ENCODE data around the gene SLC12A5.

GRCh38 chr20:46028110-46028509 is 905 bp upstream of the SLC12A5 start:
- TF ChIP-seq, protein P1, sequence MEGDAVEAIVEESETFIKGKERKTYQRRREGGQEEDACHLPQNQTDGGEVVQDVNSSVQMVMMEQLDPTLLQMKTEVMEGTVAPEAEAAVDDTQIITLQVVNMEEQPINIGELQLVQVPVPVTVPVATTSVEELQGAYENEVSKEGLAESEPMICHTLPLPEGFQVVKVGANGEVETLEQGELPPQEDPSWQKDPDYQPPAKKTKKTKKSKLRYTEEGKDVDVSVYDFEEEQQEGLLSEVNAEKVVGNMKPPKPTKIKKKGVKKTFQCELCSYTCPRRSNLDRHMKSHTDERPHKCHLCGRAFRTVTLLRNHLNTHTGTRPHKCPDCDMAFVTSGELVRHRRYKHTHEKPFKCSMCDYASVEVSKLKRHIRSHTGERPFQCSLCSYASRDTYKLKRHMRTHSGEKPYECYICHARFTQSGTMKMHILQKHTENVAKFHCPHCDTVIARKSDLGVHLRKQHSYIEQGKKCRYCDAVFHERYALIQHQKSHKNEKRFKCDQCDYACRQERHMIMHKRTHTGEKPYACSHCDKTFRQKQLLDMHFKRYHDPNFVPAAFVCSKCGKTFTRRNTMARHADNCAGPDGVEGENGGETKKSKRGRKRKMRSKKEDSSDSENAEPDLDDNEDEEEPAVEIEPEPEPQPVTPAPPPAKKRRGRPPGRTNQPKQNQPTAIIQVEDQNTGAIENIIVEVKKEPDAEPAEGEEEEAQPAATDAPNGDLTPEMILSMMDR (IDR thresholded peaks at IDR 0.05 in 4 of 5, conservative IDR thresholded peaks at IDR 0.05 in 1 of 5) = no peak
- TF ChIP-seq POLR2A (IDR thresholded peaks at IDR 0.05) = no peak

Data from gastrocnemius medialis (tissue), 4 donors.